ENCODE measurements around the gene ABHD11.

The ABHD11 gene

GRCh38 chr7:73700581-73701134 is 37.9 kb downstream of the ABHD11 start:
- DNase-seq: no peak
- TF ChIP-seq CTCF (IDR thresholded peaks at IDR 0.05; ENCODE audit: borderline replicate concordance, extremely low read depth, low read length, poor library complexity, severe bottlenecking): no peak
- TF ChIP-seq EZH2 (IDR thresholded peaks at IDR 0.05; ENCODE audit: borderline replicate concordance, low read depth, low read length, severe bottlenecking): no peak
- Histone ChIP-seq H3K36me3 (ENCODE audit: insufficient read depth, low read length) (peaks cover 41% of the 10 kb centered on the region), H3K4me2 (ENCODE audit: insufficient read depth, low read length) (no peak overlapping the region), H3K9me3 (ENCODE audit: insufficient read depth, low read length, severe bottlenecking) (no peaks in the 10 kb centered on the region), H3K79me2 (ENCODE audit: insufficient read depth, low read length) (no peaks in the 10 kb centered on the region), H2AFZ (ENCODE audit: low read depth, low read length) (no peak overlapping the region), H3K9ac (ENCODE audit: low read depth, low read length) (no peak overlapping the region), H3K27me3 (ENCODE audit: insufficient read depth, low read length, poor library complexity) (no peaks in the 10 kb centered on the region), H4K20me1 (ENCODE audit: insufficient read depth, low read length) (peaks cover 19% of the 10 kb centered on the region), H3K27ac (ENCODE audit: low read length) (no peak overlapping the region), H3K4me1 (ENCODE audit: insufficient read depth, low read length) (peaks cover 6% of the 10 kb centered on the region), H3K4me3 (ENCODE audit: low read depth in 1 of 2, low read length in 2 of 2) (no peak overlapping the region)
- no peak for ATAC-seq (ENCODE audit: insufficient read depth, low read depth)

- ATAC-seq (ENCODE audit: insufficient read depth, low read depth): no peak
- Histone ChIP-seq H3K27me3 (ENCODE audit: insufficient read depth, low read length, poor library complexity) (no peaks in the 10 kb centered on the region), H4K20me1 (ENCODE audit: insufficient read depth, low read length) (peaks cover 18% of the 10 kb centered on the region), H3K4me3 (ENCODE audit: low read depth in 1 of 2, low read length in 2 of 2) (no peak overlapping the region), H3K9me3 (ENCODE audit: insufficient read depth, low read length, severe bottlenecking) (no peaks in the 10 kb centered on the region), H3K4me1 (ENCODE audit: insufficient read depth, low read length) (peaks cover 6% of the 10 kb centered on the region), H3K79me2 (ENCODE audit: insufficient read depth, low read length) (no peaks in the 10 kb centered on the region), H3K9ac (ENCODE audit: low read depth, low read length) (no peak overlapping the region), H3K27ac (ENCODE audit: low read length) (no peak overlapping the region), H2AFZ (ENCODE audit: low read depth, low read length) (no peak overlapping the region), H3K4me2 (ENCODE audit: insufficient read depth, low read length) (no peak overlapping the region), H3K36me3 (ENCODE audit: insufficient read depth, low read length) (peaks cover 46% of the 10 kb centered on the region)
- no peak for DNase-seq
- no peak for TF ChIP-seq EZH2 (IDR thresholded peaks at IDR 0.05; ENCODE audit: borderline replicate concordance, low read depth, low read length, severe bottlenecking)
- TF ChIP-seq CTCF (IDR thresholded peaks at IDR 0.05; ENCODE audit: borderline replicate concordance, extremely low read depth, low read length, poor library complexity, severe bottlenecking): no peak
These were observed 38.6 kb downstream of the ABHD11 start for GRCh38 chr7:73700069-73700423.

- no peaks in the 10 kb centered on the region for H3K27me3 ChIP-seq (ENCODE audit: insufficient read depth, low read length, poor library complexity)
- peak; percentile 12 for TF ChIP-seq CTCF (IDR thresholded peaks at IDR 0.05; ENCODE audit: borderline replicate concordance, extremely low read depth, low read length, poor library complexity, severe bottlenecking)
- TF ChIP-seq EZH2 (IDR thresholded peaks at IDR 0.05; ENCODE audit: borderline replicate concordance, low read depth, low read length, severe bottlenecking): no peak
- DNase-seq (no peak), ATAC-seq (ENCODE audit: insufficient read depth, low read depth) (no peak)
- H3K4me2 ChIP-seq (ENCODE audit: insufficient read depth, low read length): no peak overlapping the region
- H3K79me2 ChIP-seq (ENCODE audit: insufficient read depth, low read length): no peaks in the 10 kb centered on the region
- H4K20me1 ChIP-seq (ENCODE audit: insufficient read depth, low read length): peaks cover 12% of the 10 kb centered on the region
- peaks cover 52% of the 10 kb centered on the region for H3K36me3 ChIP-seq (ENCODE audit: insufficient read depth, low read length)
- no peak overlapping the region for H2AFZ ChIP-seq (ENCODE audit: low read depth, low read length)
- no peaks in the 10 kb centered on the region for H3K9me3 ChIP-seq (ENCODE audit: insufficient read depth, low read length, severe bottlenecking)
- no peak overlapping the region for H3K9ac ChIP-seq (ENCODE audit: low read depth, low read length)
- H3K27ac ChIP-seq (ENCODE audit: low read length): no peak overlapping the region
- H3K4me1 ChIP-seq (ENCODE audit: insufficient read depth, low read length): peaks cover 6% of the 10 kb centered on the region
- no peak overlapping the region for H3K4me3 ChIP-seq (ENCODE audit: low read depth in 1 of 2, low read length in 2 of 2)
These were observed 39.1 kb downstream of the ABHD11 start for GRCh38 chr7:73699370-73700068.

All from DND-41 (cell line).